Liver (tissue), 9 donors: ENCODE data around the gene RIMOC1. TPM values are rescaled to one million over a fixed set of nuclear protein-coding genes. Genes with fewer than 3 reads are reported as not detected.

ENCODE experiments used
- DNase-seq: peaks from one replicate; pipeline ENCODE4 v3.0.0-alpha.2; 2017; ENCODE audit warnings: low spot score
- H3K27ac ChIP-seq, 2 donors: one replicate each; pipeline ENCODE4 v1.7.0; 2013; ENCODE audit warnings: inconsistent platforms in 2 of 2, low read length in 2 of 2, control low read depth in 1 of 2, low read depth in 1 of 2, mild to moderate bottlenecking in 1 of 2
- H3K27me3 ChIP-seq, 4 donors: one replicate each; pipeline versions ENCODE4 v1.6.1 to v1.7.0; 2013; ENCODE audit warnings: low read length in 3 of 4, inconsistent platforms in 1 of 4, mild to moderate bottlenecking in 1 of 4, moderate library complexity in 1 of 4; ENCODE audit not compliant: control insufficient read depth in 4 of 4, insufficient read depth in 4 of 4
- H3K36me3 ChIP-seq, 4 donors: one replicate each; pipeline versions ENCODE4 v1.6.1 to v1.7.0; 2013; ENCODE audit warnings: low read length in 3 of 4, mild to moderate bottlenecking in 3 of 4, low read depth in 1 of 4, moderate library complexity in 1 of 4; ENCODE audit not compliant: control insufficient read depth in 4 of 4, insufficient read depth in 3 of 4
- H3K4me1 ChIP-seq, 4 donors: one replicate each; pipeline versions ENCODE4 v1.6.1 to v1.7.0; 2013; ENCODE audit warnings: low read length in 3 of 4, mild to moderate bottlenecking in 3 of 4, moderate library complexity in 1 of 4; ENCODE audit not compliant: control insufficient read depth in 4 of 4, insufficient read depth in 4 of 4
- H3K4me3 ChIP-seq, 3 donors: one replicate each; pipeline versions ENCODE4 v1.6.1 to v1.7.0; 2013; ENCODE audit warnings: low read length in 3 of 3, control low read depth in 1 of 3, low read depth in 1 of 3, mild to moderate bottlenecking in 1 of 3
- H3K9ac ChIP-seq, 2 donors: one replicate each; pipeline ENCODE4 v1.7.0; 2013; ENCODE audit warnings: low read length in 2 of 2, mild to moderate bottlenecking in 2 of 2, moderate library complexity in 2 of 2, control low read depth in 1 of 2, low read depth in 1 of 2
- H3K9me3 ChIP-seq, 4 donors: one replicate each; pipeline versions ENCODE4 v1.6.1 to v1.7.0; 2013; ENCODE audit warnings: low read length in 3 of 4; ENCODE audit not compliant: control insufficient read depth in 4 of 4
- FOXA1 ChIP-seq: IDR thresholded peaks from 2 replicates; pipeline ENCODE4 v1.6.1; 2016; ENCODE audit warnings: antibody characterized with exemption
- FOXA2 ChIP-seq: IDR thresholded peaks from 2 replicates; pipeline ENCODE4 v1.6.1; 2016; ENCODE audit warnings: antibody characterized with exemption
- HNF4A ChIP-seq, 2 donors: conservative IDR thresholded peaks; 2 replicates each; pipeline ENCODE4 v1.6.1; 2016; ENCODE audit warnings: antibody characterized with exemption in 2 of 2, mild to moderate bottlenecking in 2 of 2
- HNF4G ChIP-seq: IDR thresholded peaks from 2 replicates; pipeline ENCODE4 v1.6.1; 2016; ENCODE audit warnings: antibody characterized with exemption
- JUND ChIP-seq, 2 donors: IDR thresholded peaks; 2 replicates each; pipeline ENCODE4 v1.6.1; 2016; ENCODE audit warnings: antibody characterized with exemption in 2 of 2
- MAX ChIP-seq: IDR thresholded peaks from 2 replicates; pipeline ENCODE4 v1.6.1; 2016; ENCODE audit warnings: antibody characterized with exemption
- NR2F2 ChIP-seq: IDR thresholded peaks from 2 replicates; pipeline ENCODE4 v1.6.1; 2016; ENCODE audit warnings: antibody characterized with exemption
- RAD21 ChIP-seq, 2 donors: IDR thresholded peaks; 2 replicates each; pipeline ENCODE4 v1.6.1; 2016; ENCODE audit warnings: antibody characterized with exemption in 2 of 2, mild to moderate bottlenecking in 2 of 2
- REST ChIP-seq: IDR thresholded peaks from 2 replicates; pipeline ENCODE4 v1.6.1; 2016; ENCODE audit warnings: antibody characterized with exemption, mild to moderate bottlenecking
- RXRA ChIP-seq, 2 donors: IDR thresholded peaks; 2 replicates each; pipeline ENCODE4 v1.6.1; 2017 to 2018; ENCODE audit warnings: antibody characterized with exemption in 2 of 2, mild to moderate bottlenecking in 1 of 2
- SP1 ChIP-seq: IDR thresholded peaks from 2 replicates; pipeline ENCODE4 v1.6.1; 2018; ENCODE audit warnings: antibody characterized with exemption, mild to moderate bottlenecking
- YY1 ChIP-seq: IDR thresholded peaks from 2 replicates; pipeline ENCODE4 v1.6.1; 2016; ENCODE audit warnings: antibody characterized with exemption, mild to moderate bottlenecking
- ZBTB33 ChIP-seq: IDR thresholded peaks from 2 replicates; pipeline ENCODE4 v1.6.1; 2016; ENCODE audit warnings: antibody characterized with exemption
- WGBS: extraction: QIAGEN DNeasy Blood & Tissue Kit; methylation state at CpG from one replicate; pipeline ENCODE4 v1.1.7; 2013; 5-methylcytosine and 5-hydroxymethylcytosine counted together
- polyA plus RNA-seq, 2 donors: library from polyadenylated mRNA; stranded (reverse) in 1 of 2; unstranded in 1 of 2; fragments of 200-250 nt in 1 of 2; fragments of >200 nt in 1 of 2; fragmentation: Nextera tagmentation in 1 of 2; extraction: Ambion mirVana in 1 of 2; gene quantifications; one replicate each; pipeline versions ENCODE4 v1.2.1 to v1.2.3, GENCODE V29; 2013 to 2015
- total RNA-seq, 2 donors: library from RNA; depleted of rRNA; stranded (reverse); fragments of >200 nt; gene quantifications; one replicate each; pipeline ENCODE4 v1.2.3, GENCODE V29; 2014
- TF ChIP-seq, protein P1 (sequence below): fragments of 150-350 bp; IDR thresholded peaks from 2 replicates; pipeline ENCODE4 v1.5.1; 2017; ENCODE audit warnings: improper control_type of control experiment, low read depth, low read length; ENCODE audit not compliant: missing input control
- donor health status: healthy.
- donor health status: healthy.
- donor health status: healthy.
- donor health status: healthy.
- donor health status: healthy.

The RIMOC1 gene
- total and polyA plus RNA-seq, 4 donors = 3.7 to 11.8 (median 6.7) TPM

DNA sequence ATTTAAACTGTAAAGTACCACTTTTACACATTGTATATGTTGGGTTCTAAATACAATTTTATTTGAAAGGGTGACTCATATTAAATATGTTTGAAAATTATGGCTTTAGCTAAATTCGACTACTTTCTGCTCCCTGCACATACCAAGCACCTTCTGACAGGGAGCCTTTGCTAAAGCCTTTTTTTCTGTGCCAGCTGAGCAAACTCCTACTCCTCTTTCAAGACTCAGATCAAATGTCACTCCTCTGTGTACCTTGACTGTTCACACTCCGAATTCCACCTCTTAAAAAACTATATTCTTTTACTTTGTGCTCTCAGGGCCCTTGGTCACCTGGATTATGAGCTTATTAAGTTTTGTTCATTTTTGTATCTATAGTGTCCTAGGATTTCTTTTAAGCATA, 27.5 kb upstream of the RIMOC1 start:
- no peaks in the 10 kb centered on the region for H3K36me3 ChIP-seq
- no peak overlapping the region for H3K4me3 ChIP-seq
- peaks cover 0 to 3% (median 1%) of the 10 kb centered on the region in 4 donors for H3K27me3 ChIP-seq
- H3K27ac ChIP-seq = no peak overlapping the region
- H3K4me1 ChIP-seq = no peaks in the 10 kb centered on the region
- H3K9me3 ChIP-seq = no peaks in the 10 kb centered on the region
- H3K9ac ChIP-seq = no peak overlapping the region
- TF ChIP-seq HNF4G (no peak), JUND (IDR thresholded peaks at IDR 0.05) (no peak), NR2F2 (no peak), FOXA1 (no peak), RXRA (IDR thresholded peaks at IDR 0.05) (no peak), REST (no peak), ZBTB33 (no peak), HNF4A (conservative IDR thresholded peaks at IDR 0.05) (no peak), FOXA2 (no peak), MAX (no peak), SP1 (no peak), RAD21 (IDR thresholded peaks at IDR 0.05) (no peak)
- TF ChIP-seq, protein P1, sequence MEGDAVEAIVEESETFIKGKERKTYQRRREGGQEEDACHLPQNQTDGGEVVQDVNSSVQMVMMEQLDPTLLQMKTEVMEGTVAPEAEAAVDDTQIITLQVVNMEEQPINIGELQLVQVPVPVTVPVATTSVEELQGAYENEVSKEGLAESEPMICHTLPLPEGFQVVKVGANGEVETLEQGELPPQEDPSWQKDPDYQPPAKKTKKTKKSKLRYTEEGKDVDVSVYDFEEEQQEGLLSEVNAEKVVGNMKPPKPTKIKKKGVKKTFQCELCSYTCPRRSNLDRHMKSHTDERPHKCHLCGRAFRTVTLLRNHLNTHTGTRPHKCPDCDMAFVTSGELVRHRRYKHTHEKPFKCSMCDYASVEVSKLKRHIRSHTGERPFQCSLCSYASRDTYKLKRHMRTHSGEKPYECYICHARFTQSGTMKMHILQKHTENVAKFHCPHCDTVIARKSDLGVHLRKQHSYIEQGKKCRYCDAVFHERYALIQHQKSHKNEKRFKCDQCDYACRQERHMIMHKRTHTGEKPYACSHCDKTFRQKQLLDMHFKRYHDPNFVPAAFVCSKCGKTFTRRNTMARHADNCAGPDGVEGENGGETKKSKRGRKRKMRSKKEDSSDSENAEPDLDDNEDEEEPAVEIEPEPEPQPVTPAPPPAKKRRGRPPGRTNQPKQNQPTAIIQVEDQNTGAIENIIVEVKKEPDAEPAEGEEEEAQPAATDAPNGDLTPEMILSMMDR = no peak
- DNase-seq = no peak
- WGBS = 71% methylated on average over 2 of the region's 2 CpGs

- Histone ChIP-seq H3K9ac (no peak overlapping the region), H3K27ac (no peak overlapping the region), H3K4me1 (no peaks in the 10 kb centered on the region), H3K4me3 (no peak overlapping the region), H3K36me3 (no peaks in the 10 kb centered on the region), H3K9me3 (no peaks in the 10 kb centered on the region), H3K27me3 (peaks cover 0 to 3% (median 1%) of the 10 kb centered on the region in 4 donors)
- no peak for DNase-seq
- 95% methylated on average over 1 of the region's 1 CpG for WGBS
- TF ChIP-seq FOXA1 (no peak), ZBTB33 (no peak), FOXA2 (no peak), NR2F2 (no peak), RXRA (IDR thresholded peaks at IDR 0.05) (no peak), SP1 (no peak), REST (no peak), JUND (IDR thresholded peaks at IDR 0.05) (no peak), RAD21 (IDR thresholded peaks at IDR 0.05) (no peak), YY1 (no peak)
- TF ChIP-seq, protein P1 = no peak
Measured at GRCh38 chr5:41877408-41877807, 26.7 kb upstream of the RIMOC1 start.
